AG04450 (cell line): Measurements from ENCODE around the gene OSBPL1A. TPM values are rescaled to one million over a fixed set of nuclear protein-coding genes. Genes with fewer than 3 reads are reported as not detected.

Experiments
- CTCF ChIA-PET: fragments of 300-600, 350-600 bp; formaldehyde crosslinking; extraction: SDS; loops from one replicate; lab custom pipeline; 2022; ENCODE audit warnings: antibody characterized with exemption, inconsistent platforms; lab: Charles Lee
- POLR2A ChIA-PET: fragments of 350-600 bp; formaldehyde crosslinking; extraction: SDS; loops from one replicate; lab custom pipeline; 2021; ENCODE audit warnings: antibody characterized with exemption, inconsistent platforms; lab: Yijun Ruan, JAX
- DNase-seq: peaks from one replicate; pipeline ENCODE4 v3.0.0-alpha.2; 2011; ENCODE audit warnings: low read depth, low spot score
- H3K27ac ChIP-seq: one replicate; pipeline ENCODE4 v1.5.1; 2012; ENCODE audit warnings: low read depth, low read length, control low read depth
- H3K27me3 ChIP-seq: one replicate; pipeline ENCODE4 v1.6.0; 2012; ENCODE audit warnings: low read length; ENCODE audit not compliant: control insufficient read depth, insufficient read depth
- H3K4me3 ChIP-seq: 2 replicates; pipeline ENCODE4 v1.5.1; 2011; ENCODE audit warnings: mild to moderate bottlenecking, low read depth, low read length, control low read depth
- H3K9me3 ChIP-seq: 2 replicates; pipeline ENCODE4 v1.5.1; 2012; ENCODE audit warnings: low read length; ENCODE audit not compliant: control insufficient read depth, insufficient read depth
- CTCF ChIP-seq: IDR thresholded peaks from 2 replicates; pipeline ENCODE4 v1.5.1; 2011; ENCODE audit warnings: low read depth, low read length, control low read depth, inconsistent platforms
- polyA plus RNA-seq: library from polyadenylated mRNA; depleted of rRNA; stranded (reverse); fragments of >200 nt; gene quantifications from 2 replicates; pipeline ENCODE4 v1.2.3, GENCODE V29; 2011

The OSBPL1A gene
- polyA plus RNA-seq, 1 experiment, result 56.1 TPM

DNA sequence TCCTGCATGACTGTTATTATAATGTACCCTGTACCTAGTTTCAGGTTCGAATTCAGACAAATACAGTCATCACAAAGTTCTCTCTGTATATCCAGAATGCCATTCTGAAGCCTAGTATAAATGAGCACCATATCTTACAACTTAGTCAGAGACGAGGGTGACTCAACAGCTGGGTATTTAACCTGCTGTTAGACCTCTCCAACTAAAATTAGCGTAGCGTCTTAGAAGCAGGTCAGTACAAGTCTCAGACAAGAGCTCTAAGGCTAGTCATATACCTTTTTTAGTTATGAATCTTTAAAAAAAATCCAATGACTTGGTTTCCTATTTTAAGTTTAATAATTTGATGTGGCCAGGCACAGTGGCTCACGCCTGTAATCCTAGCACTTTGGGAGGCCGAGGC is 184.7 kb downstream of the OSBPL1A start:
- peak; percentile 73 for DNase-seq
- no peaks in the 10 kb centered on the region for H3K27me3 ChIP-seq
- no peaks in the 10 kb centered on the region for H3K9me3 ChIP-seq
- ChIA-PET POLR2A (interaction anchor here (0.6 kb wide), 1 partner anchor 1783 kb away, joined by 10 read pairs; no protein-coding TSS in a partner anchor), CTCF (no interaction called here)
- no peak overlapping the region for H3K4me3 ChIP-seq
- H3K27ac ChIP-seq, result no peak overlapping the region
- no peak for TF ChIP-seq CTCF

DNA sequence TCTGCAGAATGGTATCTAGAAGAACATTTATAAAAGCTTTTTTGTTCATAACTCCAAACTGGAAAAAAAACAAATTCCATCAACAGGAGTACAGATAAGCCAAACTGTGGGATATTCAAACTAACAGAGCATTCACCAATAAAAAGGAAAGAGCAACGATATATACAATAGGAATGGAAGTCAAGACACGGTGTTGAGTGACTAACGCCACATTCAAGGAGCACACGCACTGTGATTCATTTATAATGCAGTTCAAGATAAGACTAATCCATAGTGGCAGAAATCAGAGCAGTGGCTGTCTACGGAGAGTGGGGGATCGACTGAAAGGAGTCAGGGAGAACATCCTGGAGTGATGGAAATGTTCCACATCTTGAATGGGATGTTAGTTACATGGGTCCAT is 188.1 kb downstream of the OSBPL1A start:
- POLR2A ChIA-PET, result interaction anchor here (0.6 to 1.0 kb wide), 2 partner anchors 58 to 71 kb away, joined by 3 to 6 read pairs; partner anchors contain the start of gene CABYR
- Histone ChIP-seq H3K9me3 (no peaks in the 10 kb centered on the region), H3K4me3 (no peak overlapping the region), H3K27me3 (no peaks in the 10 kb centered on the region), H3K27ac (no peak overlapping the region)
- CTCF ChIA-PET, result interaction anchor here (1.0 kb wide), 1 partner anchor 33 kb away, joined by 3 read pairs; no protein-coding TSS in a partner anchor
- no peak for TF ChIP-seq CTCF
- DNase-seq, result no peak

- DNase-seq, result no peak
- CTCF ChIA-PET, result interaction anchor here (1.0 kb wide), 1 partner anchor 32 kb away, joined by 3 read pairs; no protein-coding TSS in a partner anchor
Observed at GRCh38 chr18:24208270-24209035, 189.2 kb downstream of the OSBPL1A start.

GRCh38 chr18:24204904-24205303 is 192.7 kb downstream of the OSBPL1A start:
- ChIA-PET POLR2A (no interaction called here), CTCF (interaction anchor here (1.7 kb wide), 1 partner anchor 28 kb away, joined by 6 read pairs; no protein-coding TSS in a partner anchor)
- DNase-seq, result no peak

More at GRCh38 chr18:24208270-24209035, 189.2 kb downstream of the OSBPL1A start:
- Histone ChIP-seq H3K4me3 (no peak overlapping the region), H3K9me3 (no peaks in the 10 kb centered on the region), H3K27me3 (no peaks in the 10 kb centered on the region), H3K27ac (no peak overlapping the region)
- TF ChIP-seq CTCF, result no peak
- POLR2A ChIA-PET, result no interaction called here

More at GRCh38 chr18:24204904-24205303, 192.7 kb downstream of the OSBPL1A start:
- Histone ChIP-seq H3K27ac (no peak overlapping the region), H3K9me3 (no peaks in the 10 kb centered on the region), H3K4me3 (no peak overlapping the region), H3K27me3 (no peaks in the 10 kb centered on the region)
- TF ChIP-seq CTCF, result no peak
